NCI-H1694 (cell line): Measurements from ENCODE around the gene RMND1.
"Not testable (repeated sequence)": the region's sequence is repeated elsewhere in the genome, so short reads cannot be mapped to it uniquely, and the experiment has no call there.

Experiments used
- DNase-seq: peaks from one replicate; lab custom pipeline; 2025; lab: John Stamatoyannopoulos, UW

The RMND1 gene

GRCh38 chr6:151385177-151385576 is 66.7 kb downstream of the RMND1 start:
- no peak for DNase-seq

- DNase-seq: no peak
These were observed 67.8 kb downstream of the RMND1 start for GRCh38 chr6:151384151-151384550.

GRCh38 chr6:151382631-151383030 is 69.3 kb downstream of the RMND1 start:
- not testable (repeated sequence) for DNase-seq

- no peak for DNase-seq
These were observed 70.2 kb downstream of the RMND1 start for GRCh38 chr6:151381722-151382121.

GRCh38 chr6:151380848-151381205 is 71.1 kb downstream of the RMND1 start:
- no peak for DNase-seq

- DNase-seq: no peak
These were observed 71.7 kb downstream of the RMND1 start for GRCh38 chr6:151379933-151380847.

GRCh38 chr6:151377095-151377494 is 74.8 kb downstream of the RMND1 start:
- no peak for DNase-seq

GRCh38 chr6:151376440-151376839 is 75.5 kb downstream of the RMND1 start:
- no peak for DNase-seq

GRCh38 chr6:151375833-151376232 is 76.1 kb downstream of the RMND1 start:
- DNase-seq: no peak

GRCh38 chr6:151374036-151374683 is 77.8 kb downstream of the RMND1 start:
- DNase-seq: no peak

GRCh38 chr6:151372164-151372563 is 79.8 kb downstream of the RMND1 start:
- DNase-seq: no peak

- no peak for DNase-seq
These were observed 81.3 kb downstream of the RMND1 start for GRCh38 chr6:151370509-151371078.

GRCh38 chr6:151365233-151365632 is 86.7 kb downstream of the RMND1 start:
- DNase-seq: no peak

GRCh38 chr6:151359486-151359885 is 92.4 kb downstream of the RMND1 start:
- DNase-seq: no peak

GRCh38 chr6:151358475-151358874 is 93.5 kb downstream of the RMND1 start:
- no peak for DNase-seq

- no peak for DNase-seq
These were observed 94.0 kb downstream of the RMND1 start for GRCh38 chr6:151357758-151358436.

GRCh38 chr6:151356983-151357382 is 94.9 kb downstream of the RMND1 start:
- not testable (repeated sequence) for DNase-seq
